Fibroblast of lung (primary cell): Measurements from ENCODE around the gene CENPE. TPM values are rescaled to one million over a fixed set of nuclear protein-coding genes. Genes with fewer than 3 reads are reported as not detected.

Experiments
- DNase-seq, 2 donors: peaks; one replicate each; pipeline versions ENCODE4 v3.0.0 to v3.0.0-alpha.2; 2010; ENCODE audit warnings: low read depth in 2 of 2
- H2AFZ ChIP-seq: 2 replicates; pipeline ENCODE4 v1.5.1; 2012; ENCODE audit warnings: low read length, control low read depth, inconsistent platforms
- H3K27ac ChIP-seq: 2 replicates; pipeline ENCODE4 v1.5.1; 2011; ENCODE audit warnings: low read length, control low read depth; ENCODE audit not compliant: insufficient read depth
- H3K27me3 ChIP-seq: 2 replicates; pipeline ENCODE4 v1.5.1; 2011; ENCODE audit warnings: mild to moderate bottlenecking, low read length; ENCODE audit not compliant: control insufficient read depth, insufficient read depth
- H3K36me3 ChIP-seq: 2 replicates; pipeline ENCODE4 v1.5.1; 2011; ENCODE audit warnings: low read length; ENCODE audit not compliant: control insufficient read depth, insufficient read depth
- H3K4me1 ChIP-seq: 2 replicates; pipeline ENCODE4 v1.5.1; 2011; ENCODE audit warnings: low read length; ENCODE audit not compliant: control insufficient read depth, insufficient read depth; ENCODE audit errors: extremely low read depth
- H3K4me2 ChIP-seq: 2 replicates; pipeline ENCODE4 v1.5.1; 2011; ENCODE audit warnings: low read length, control low read depth; ENCODE audit not compliant: insufficient read depth; ENCODE audit errors: extremely low read depth
- H3K4me3 ChIP-seq, 4 experiments: fragments of 200-600 bp in 1 of 4; sonication (generic) in 1 of 4; replicated peaks in 1 of 4; 2 replicates each; pipeline ENCODE4 v1.5.1; 2011 to 2016; ENCODE audit warnings: low read length in 4 of 4, low read depth in 3 of 4, mild to moderate bottlenecking in 3 of 4, control low read depth in 2 of 4, inconsistent platforms in 1 of 4, mixed read lengths in 1 of 4; ENCODE audit not compliant: insufficient read depth in 1 of 4; ENCODE audit errors: control extremely low read depth in 1 of 4
- H3K79me2 ChIP-seq: 2 replicates; pipeline ENCODE4 v1.5.1; 2012; ENCODE audit warnings: mild to moderate bottlenecking, low read length, inconsistent platforms; ENCODE audit not compliant: control insufficient read depth, insufficient read depth
- H3K9ac ChIP-seq: 2 replicates; pipeline ENCODE4 v1.5.1; 2011; ENCODE audit warnings: mild to moderate bottlenecking, low read length, control low read depth; ENCODE audit not compliant: insufficient read depth
- H3K9me3 ChIP-seq: 2 replicates; pipeline ENCODE4 v1.5.1; 2012; ENCODE audit warnings: low read depth, low read length; ENCODE audit not compliant: control insufficient read depth, insufficient read depth
- H4K20me1 ChIP-seq: 2 replicates; pipeline ENCODE4 v1.5.1; 2011; ENCODE audit warnings: low read length; ENCODE audit not compliant: control insufficient read depth, insufficient read depth; ENCODE audit errors: extremely low read depth
- EZH2 ChIP-seq: IDR thresholded peaks from 2 replicates; pipeline ENCODE4 v1.5.1; 2012; ENCODE audit warnings: low read length, control low read depth, mild to moderate bottlenecking; ENCODE audit errors: missing control alignments
- polyA plus RNA-seq, 2 donors: library from polyadenylated mRNA; depleted of rRNA in 1 of 2; stranded (reverse) in 1 of 2; unstranded in 1 of 2; fragments of >200 nt; gene quantifications; 2 replicates each; pipeline ENCODE4 v1.2.1, GENCODE V29; 2011 to 2012; ENCODE audit warnings: missing spikeins in 1 of 2
- total RNA-seq: library from RNA; depleted of rRNA; stranded (reverse); fragments of >200 nt; gene quantifications from 2 replicates; pipeline ENCODE4 v1.2.1, GENCODE V29; 2014
- TF ChIP-seq, protein P1 (sequence below), 2 donors: IDR thresholded peaks in 1 of 2; conservative IDR thresholded peaks in 1 of 2; 1 replicate in 1 of 2; 2 replicates in 1 of 2; pipeline ENCODE4 v1.5.1; 2011 to 2012; ENCODE audit warnings: low read length in 2 of 2, control low read depth in 1 of 2, inconsistent platforms in 1 of 2, low read depth in 1 of 2, mild to moderate bottlenecking in 1 of 2

CENPE gene
- total and polyA plus RNA-seq, 2 donors (not counting 1 experiment from before 2014, with no cell fraction given) = 4.1 to 8.6 TPM

DNA sequence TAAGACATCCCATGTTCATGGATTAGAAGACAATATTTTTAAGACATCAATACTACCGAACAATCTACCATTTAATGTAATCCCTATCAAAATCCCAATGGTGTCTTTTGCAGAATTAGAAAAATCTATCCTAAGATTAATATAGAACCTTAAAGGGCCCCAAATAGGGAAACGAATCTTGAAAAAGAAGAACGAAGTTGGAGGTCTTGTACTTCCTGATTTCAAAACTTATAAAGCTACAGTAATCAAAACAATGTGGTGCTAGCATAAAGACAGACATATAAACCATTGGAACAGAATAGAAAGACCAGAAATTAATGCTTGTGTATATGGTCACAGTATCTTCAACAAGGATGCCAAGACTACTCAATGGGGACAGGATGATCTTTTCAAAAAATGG is 42.0 kb downstream of the CENPE start:
- TF ChIP-seq, protein P1, sequence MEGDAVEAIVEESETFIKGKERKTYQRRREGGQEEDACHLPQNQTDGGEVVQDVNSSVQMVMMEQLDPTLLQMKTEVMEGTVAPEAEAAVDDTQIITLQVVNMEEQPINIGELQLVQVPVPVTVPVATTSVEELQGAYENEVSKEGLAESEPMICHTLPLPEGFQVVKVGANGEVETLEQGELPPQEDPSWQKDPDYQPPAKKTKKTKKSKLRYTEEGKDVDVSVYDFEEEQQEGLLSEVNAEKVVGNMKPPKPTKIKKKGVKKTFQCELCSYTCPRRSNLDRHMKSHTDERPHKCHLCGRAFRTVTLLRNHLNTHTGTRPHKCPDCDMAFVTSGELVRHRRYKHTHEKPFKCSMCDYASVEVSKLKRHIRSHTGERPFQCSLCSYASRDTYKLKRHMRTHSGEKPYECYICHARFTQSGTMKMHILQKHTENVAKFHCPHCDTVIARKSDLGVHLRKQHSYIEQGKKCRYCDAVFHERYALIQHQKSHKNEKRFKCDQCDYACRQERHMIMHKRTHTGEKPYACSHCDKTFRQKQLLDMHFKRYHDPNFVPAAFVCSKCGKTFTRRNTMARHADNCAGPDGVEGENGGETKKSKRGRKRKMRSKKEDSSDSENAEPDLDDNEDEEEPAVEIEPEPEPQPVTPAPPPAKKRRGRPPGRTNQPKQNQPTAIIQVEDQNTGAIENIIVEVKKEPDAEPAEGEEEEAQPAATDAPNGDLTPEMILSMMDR (conservative IDR thresholded peaks at IDR 0.05 in 1 of 2, IDR thresholded peaks at IDR 0.05 in 1 of 2; ENCODE audit: low read depth in 1 of 2, low read length in 2 of 2) = no peak
- no peak for TF ChIP-seq EZH2
- no peaks in the 10 kb centered on the region for H3K36me3 ChIP-seq
- no peaks in the 10 kb centered on the region for H3K9me3 ChIP-seq

DNA sequence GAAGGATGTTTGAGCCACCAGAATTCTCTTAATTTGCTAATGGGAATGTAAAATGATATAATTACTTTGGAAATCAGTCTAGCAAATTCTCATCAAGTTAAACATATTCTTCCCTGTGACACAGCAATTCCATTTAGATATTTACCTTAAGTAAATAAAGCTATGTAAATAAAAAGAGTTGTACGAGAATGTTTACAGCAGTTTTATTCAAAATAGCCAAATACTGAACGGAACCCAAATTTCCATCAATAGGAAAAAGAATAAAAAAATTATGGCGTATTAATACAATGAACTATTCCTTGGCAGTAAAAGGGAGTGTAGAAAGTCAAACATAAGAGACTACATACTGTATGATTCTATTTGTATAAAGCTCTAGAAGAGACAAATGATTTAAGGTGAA is 45.8 kb downstream of the CENPE start:
- no peaks in the 10 kb centered on the region for H4K20me1 ChIP-seq
- no peaks in the 10 kb centered on the region for H3K27me3 ChIP-seq
- no peak overlapping the region for H2AFZ ChIP-seq
- no peak overlapping the region for H3K9ac ChIP-seq
- H3K4me3 ChIP-seq = no peak overlapping the region
- no peak overlapping the region for H3K27ac ChIP-seq
- no peaks in the 10 kb centered on the region for H3K79me2 ChIP-seq
- H3K4me1 ChIP-seq = peaks cover 3% of the 10 kb centered on the region
- H3K9me3 ChIP-seq = no peaks in the 10 kb centered on the region
- TF ChIP-seq EZH2 = no peak
- TF ChIP-seq, protein P1 (conservative IDR thresholded peaks at IDR 0.05 in 1 of 2, IDR thresholded peaks at IDR 0.05 in 1 of 2; ENCODE audit: low read depth in 1 of 2, low read length in 2 of 2) = no peak
- DNase-seq = no peak
- H3K36me3 ChIP-seq = peaks cover 3% of the 10 kb centered on the region
- H3K4me2 ChIP-seq = no peak overlapping the region

More for the DNA sequence above, 42.0 kb downstream of the CENPE start:
- DNase-seq = no peak
- Histone ChIP-seq H3K4me3 (no peak overlapping the region), H3K27me3 (no peaks in the 10 kb centered on the region), H3K4me1 (peaks cover under 1% of the 10 kb centered on the region), H3K9ac (no peak overlapping the region), H3K79me2 (no peaks in the 10 kb centered on the region), H2AFZ (no peak overlapping the region), H3K4me2 (no peak overlapping the region), H4K20me1 (no peaks in the 10 kb centered on the region), H3K27ac (no peak overlapping the region)

DNA sequence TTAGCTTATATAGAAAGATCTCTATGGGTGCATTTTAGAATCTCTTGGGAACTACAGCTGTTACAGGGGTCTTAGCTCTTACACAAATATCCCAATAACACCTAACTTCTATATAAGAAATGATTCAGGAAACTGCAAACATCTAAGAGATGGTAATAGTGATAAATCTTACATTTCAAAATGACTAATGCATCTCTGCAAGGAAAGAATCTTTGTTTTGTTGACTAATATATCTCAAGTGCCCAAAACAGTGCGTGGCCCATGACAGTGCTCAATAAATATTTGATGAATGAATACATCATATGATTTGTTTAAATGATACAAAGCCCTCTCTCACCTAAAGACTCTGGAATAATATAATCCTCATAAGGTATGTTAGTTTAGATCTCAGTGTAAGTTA is 47.5 kb downstream of the CENPE start:
- peak in 1 of 2 donors; percentile 57 for DNase-seq
- Histone ChIP-seq H3K4me2 (no peak overlapping the region), H3K36me3 (peaks cover 3% of the 10 kb centered on the region), H3K4me1 (peaks cover 3% of the 10 kb centered on the region), H3K27ac (no peak overlapping the region), H3K4me3 (no peak overlapping the region), H3K27me3 (no peaks in the 10 kb centered on the region), H3K79me2 (no peaks in the 10 kb centered on the region), H3K9ac (no peak overlapping the region), H4K20me1 (no peaks in the 10 kb centered on the region), H3K9me3 (no peaks in the 10 kb centered on the region), H2AFZ (no peak overlapping the region)
- no peak for TF ChIP-seq EZH2
- TF ChIP-seq, protein P1 (conservative IDR thresholded peaks at IDR 0.05 in 1 of 2, IDR thresholded peaks at IDR 0.05 in 1 of 2; ENCODE audit: low read depth in 1 of 2, low read length in 2 of 2) = no peak
